ENCODE measurements around the gene LYG1.

Gene LYG1

GRCh38 chr2:99238599-99238998, 62.4 kb downstream of the LYG1 start:
- no peak for TF ChIP-seq CTCF (IDR thresholded peaks at IDR 0.05; ENCODE audit: low read depth, low read length)
- no peak overlapping the region for H3K4me3 ChIP-seq (ENCODE audit: low read depth, low read length)
